Measurements from ENCODE around the gene TBC1D10A.

DNA sequence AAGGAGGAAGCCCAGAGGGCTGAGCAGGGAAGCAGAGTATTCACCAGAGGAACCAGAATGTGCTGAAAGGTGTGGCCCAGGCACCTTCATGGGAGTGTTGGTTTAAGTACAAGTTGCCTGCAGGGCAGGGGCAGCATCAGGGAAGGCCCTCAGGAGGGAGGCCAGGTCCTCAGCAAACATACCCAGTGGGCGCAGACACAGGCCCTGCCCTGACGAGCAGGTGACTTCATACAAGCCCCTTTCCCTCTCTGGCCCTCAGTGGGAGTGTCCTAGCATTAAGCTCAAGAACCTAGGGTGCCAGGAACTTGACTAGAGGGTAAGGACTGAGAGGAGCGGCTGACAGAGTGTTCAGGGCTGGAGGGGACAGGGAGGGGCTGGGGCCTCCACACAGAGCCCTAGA lies 29.9 kb downstream of the TBC1D10A start:
- TF ChIP-seq, protein P1, sequence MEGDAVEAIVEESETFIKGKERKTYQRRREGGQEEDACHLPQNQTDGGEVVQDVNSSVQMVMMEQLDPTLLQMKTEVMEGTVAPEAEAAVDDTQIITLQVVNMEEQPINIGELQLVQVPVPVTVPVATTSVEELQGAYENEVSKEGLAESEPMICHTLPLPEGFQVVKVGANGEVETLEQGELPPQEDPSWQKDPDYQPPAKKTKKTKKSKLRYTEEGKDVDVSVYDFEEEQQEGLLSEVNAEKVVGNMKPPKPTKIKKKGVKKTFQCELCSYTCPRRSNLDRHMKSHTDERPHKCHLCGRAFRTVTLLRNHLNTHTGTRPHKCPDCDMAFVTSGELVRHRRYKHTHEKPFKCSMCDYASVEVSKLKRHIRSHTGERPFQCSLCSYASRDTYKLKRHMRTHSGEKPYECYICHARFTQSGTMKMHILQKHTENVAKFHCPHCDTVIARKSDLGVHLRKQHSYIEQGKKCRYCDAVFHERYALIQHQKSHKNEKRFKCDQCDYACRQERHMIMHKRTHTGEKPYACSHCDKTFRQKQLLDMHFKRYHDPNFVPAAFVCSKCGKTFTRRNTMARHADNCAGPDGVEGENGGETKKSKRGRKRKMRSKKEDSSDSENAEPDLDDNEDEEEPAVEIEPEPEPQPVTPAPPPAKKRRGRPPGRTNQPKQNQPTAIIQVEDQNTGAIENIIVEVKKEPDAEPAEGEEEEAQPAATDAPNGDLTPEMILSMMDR (IDR thresholded peaks at IDR 0.05) = no peak
- TF ChIP-seq POLR2A (IDR thresholded peaks at IDR 0.05) = no peak

All from prostate gland (tissue), 2 donors.